SK-N-SH (cell line): ENCODE results near the gene ANKRD11. TPM values are rescaled to one million over a fixed set of nuclear protein-coding genes. Genes with fewer than 3 reads are reported as not detected.

Experiments used
- CTCF ChIA-PET: fragments of 300-600, 350-600 bp; formaldehyde crosslinking; extraction: SDS; loops from one replicate; lab custom pipeline; 2021; lab: Yijun Ruan, JAX
- POLR2A ChIA-PET: fragments of 350-600 bp; sonication (Branson Sonifier 250); formaldehyde crosslinking; extraction: SDS; loops from one replicate; lab custom pipeline; 2020; ENCODE audit warnings: antibody characterized with exemption, inconsistent platforms; lab: Yijun Ruan, JAX
- DNase-seq: peaks from one replicate; pipeline ENCODE4 v3.0.0; 2012
- H2AFZ ChIP-seq: fragments of 200-600 bp; sonication (generic); 2 replicates; pipeline ENCODE4 v1.8.1; 2016; ENCODE audit warnings: antibody characterized with exemption, mild to moderate bottlenecking, low read depth
- H3F3A ChIP-seq: fragments of 200-600 bp; sonication (generic); replicated peaks from 2 replicates; pipeline ENCODE3; 2016; ENCODE audit warnings: antibody characterized with exemption, mild to moderate bottlenecking; ENCODE audit not compliant: insufficient read depth
- H3K27ac ChIP-seq, 2 experiments: fragments of 200-500 bp in 1 of 2; fragments of 200-600 bp in 1 of 2; sonication (Bioruptor generic) in 1 of 2; sonication (generic), shearing (Covaris generic) in 1 of 2; 2 replicates each; pipeline versions ENCODE4 v1.5.1 to v1.6.1; 2014 to 2016; ENCODE audit warnings: low read depth in 2 of 2, inconsistent platforms in 1 of 2, low read length in 1 of 2, mild to moderate bottlenecking in 1 of 2, mixed read lengths in 1 of 2
- H3K27me3 ChIP-seq: fragments of 200-600 bp; sonication (generic), shearing (Covaris generic); 2 replicates; pipeline ENCODE4 v1.6.1; 2016; ENCODE audit warnings: mixed run types; ENCODE audit not compliant: insufficient read depth
- H3K36me3 ChIP-seq, 2 experiments: fragments of 200-500 bp in 1 of 2; fragments of 200-600 bp in 1 of 2; sonication (Bioruptor generic) in 1 of 2; sonication (generic) in 1 of 2; replicated peaks in 1 of 2; 2 replicates each; pipeline versions ENCODE3 to v1.5.1; 2014 to 2016; ENCODE audit warnings: low read length in 1 of 2, mild to moderate bottlenecking in 1 of 2; ENCODE audit not compliant: insufficient read depth in 2 of 2, control insufficient read depth in 1 of 2
- H3K4me1 ChIP-seq, 2 experiments: fragments of 200-500 bp in 1 of 2; fragments of 200-600 bp in 1 of 2; sonication (Bioruptor generic) in 1 of 2; sonication (generic), shearing (Covaris generic) in 1 of 2; 2 replicates each; pipeline versions ENCODE4 v1.5.1 to v1.6.1; 2014 to 2016; ENCODE audit warnings: low read depth in 1 of 2, low read length in 1 of 2, mixed run types in 1 of 2; ENCODE audit not compliant: insufficient read depth in 2 of 2, control insufficient read depth in 1 of 2
- H3K4me2 ChIP-seq: fragments of 200-600 bp; sonication (generic), shearing (Covaris generic); 2 replicates; pipeline ENCODE4 v1.6.1; 2017; ENCODE audit warnings: mixed run types
- H3K4me3 ChIP-seq, 2 experiments: fragments of 200-500 bp in 1 of 2; fragments of 200-600 bp in 1 of 2; sonication (Bioruptor generic) in 1 of 2; sonication (generic), shearing (Covaris generic) in 1 of 2; 2 replicates each; pipeline versions ENCODE4 v1.5.1 to v1.8.1; 2014 to 2016; ENCODE audit warnings: low read depth in 2 of 2, inconsistent platforms in 1 of 2, low read length in 1 of 2, mild to moderate bottlenecking in 1 of 2, mixed read lengths in 1 of 2, moderate library complexity in 1 of 2
- H3K79me2 ChIP-seq: fragments of 200-600 bp; sonication (generic); 2 replicates; pipeline ENCODE4 v1.8.1; 2017; ENCODE audit warnings: mild to moderate bottlenecking; ENCODE audit not compliant: insufficient read depth
- H3K9ac ChIP-seq: fragments of 200-600 bp; sonication (generic); 2 replicates; pipeline ENCODE4 v1.6.1; 2017; ENCODE audit warnings: mixed run types
- H3K9me2 ChIP-seq: fragments of 200-600 bp; sonication (generic); 2 replicates; pipeline ENCODE4 v1.6.1; 2017; ENCODE audit warnings: mixed run types
- H3K9me3 ChIP-seq: fragments of 200-600 bp; sonication (generic); 2 replicates; pipeline ENCODE4 v1.6.1; 2017; ENCODE audit warnings: mixed run types, mild to moderate bottlenecking, moderate library complexity
- H4K20me1 ChIP-seq: fragments of 200-600 bp; sonication (generic); 2 replicates; pipeline ENCODE4 v1.6.1; 2017; ENCODE audit warnings: mild to moderate bottlenecking, mixed run types; ENCODE audit not compliant: insufficient read depth
- CHD2 ChIP-seq: fragments of 150-350 bp; IDR thresholded peaks from 2 replicates; pipeline ENCODE4 v1.6.1; 2018; ENCODE audit warnings: low read length; ENCODE audit not compliant: partially characterized antibody
- EZH2phosphoT487 ChIP-seq: fragments of 200-600 bp; sonication (generic); IDR thresholded peaks from 2 replicates; pipeline ENCODE4 v1.6.1; 2017; ENCODE audit warnings: low read depth, mixed run types, mild to moderate bottlenecking, antibody characterized with exemption, moderate library complexity, borderline replicate concordance
- GATA2 ChIP-seq: sonication (generic); formaldehyde crosslinking; IDR thresholded peaks from 2 replicates; pipeline ENCODE4 v1.5.0; 2020; ENCODE audit warnings: mild to moderate bottlenecking, missing genetic modification reagents
- JUND ChIP-seq: IDR thresholded peaks from 2 replicates; pipeline ENCODE4 v1.4.0; 2012
- MEF2A ChIP-seq: IDR thresholded peaks from 2 replicates; pipeline ENCODE4 v1.4.0; 2012; ENCODE audit warnings: low read depth, borderline replicate concordance
- MXI1 ChIP-seq: IDR thresholded peaks from 2 replicates; pipeline ENCODE4 v1.6.1; 2012; ENCODE audit warnings: mild to moderate bottlenecking, low read depth, low read length, improper control_type of control experiment
- NFIC ChIP-seq: IDR thresholded peaks from 2 replicates; pipeline ENCODE4 v1.4.0; 2012; ENCODE audit warnings: borderline replicate concordance
- NRF1 ChIP-seq: IDR thresholded peaks from 2 replicates; pipeline ENCODE4 v1.6.1; 2012; ENCODE audit warnings: low read depth, mild to moderate bottlenecking, low read length
- PBX3 ChIP-seq: IDR thresholded peaks from 2 replicates; pipeline ENCODE4; 2012
- RAD21 ChIP-seq: IDR thresholded peaks from 2 replicates; pipeline ENCODE4 v1.6.1; 2012; ENCODE audit warnings: mild to moderate bottlenecking, low read length
- RCOR1 ChIP-seq: fragments of 150-350 bp; IDR thresholded peaks from 2 replicates; pipeline ENCODE4 v1.6.1; 2017; ENCODE audit warnings: antibody characterized with exemption, low read length
- RXRA ChIP-seq: IDR thresholded peaks from 2 replicates; pipeline ENCODE4 v1.4.0; 2012; ENCODE audit warnings: low read depth, mild to moderate bottlenecking, borderline replicate concordance
- SMC3 ChIP-seq: IDR thresholded peaks from 2 replicates; pipeline ENCODE4 v1.6.1; 2012; ENCODE audit warnings: low read depth, low read length, improper control_type of control experiment
- TAF1 ChIP-seq: IDR thresholded peaks from 2 replicates; pipeline ENCODE4 v1.6.1; 2012; ENCODE audit warnings: low read depth, mild to moderate bottlenecking, low read length, moderate library complexity, borderline replicate concordance
- TCF12 ChIP-seq: IDR thresholded peaks from 2 replicates; pipeline ENCODE4 v1.4.0; 2012
- TEAD4 ChIP-seq: IDR thresholded peaks from 2 replicates; pipeline ENCODE4 v1.4.0; 2012; ENCODE audit warnings: mild to moderate bottlenecking, borderline replicate concordance; ENCODE audit not compliant: insufficient read depth
- USF1 ChIP-seq: IDR thresholded peaks from 2 replicates; pipeline ENCODE4 v1.4.0; 2012; ENCODE audit warnings: low read depth, borderline replicate concordance
- WGBS: methylation state at CpG from one replicate; pipeline ENCODE4 v1.1.6; 2017; ENCODE audit warnings: low lambda C conversion rate; 5-methylcytosine and 5-hydroxymethylcytosine counted together
- polyA plus RNA-seq, 3 experiments: library from polyadenylated mRNA; depleted of rRNA; stranded (reverse); fragments of >200 nt; gene quantifications; 2 replicates each; pipeline ENCODE4 v1.2.3, GENCODE V29; 2012
- TF ChIP-seq, protein P1 (sequence below): fragments of 150-350 bp; IDR thresholded peaks from 2 replicates; pipeline ENCODE4 v1.6.1; 2017; ENCODE audit warnings: antibody characterized with exemption, low read length, low read depth, borderline replicate concordance
- TF ChIP-seq, protein P2 (sequence below): IDR thresholded peaks from 2 replicates; pipeline ENCODE4 v1.4.0; 2012; ENCODE audit warnings: low read depth, borderline replicate concordance

Gene ANKRD11
- polyA plus RNA-seq, 1 of the 3 experiments (the other 2 are of a cell fraction), result 50.2 TPM

DNA sequence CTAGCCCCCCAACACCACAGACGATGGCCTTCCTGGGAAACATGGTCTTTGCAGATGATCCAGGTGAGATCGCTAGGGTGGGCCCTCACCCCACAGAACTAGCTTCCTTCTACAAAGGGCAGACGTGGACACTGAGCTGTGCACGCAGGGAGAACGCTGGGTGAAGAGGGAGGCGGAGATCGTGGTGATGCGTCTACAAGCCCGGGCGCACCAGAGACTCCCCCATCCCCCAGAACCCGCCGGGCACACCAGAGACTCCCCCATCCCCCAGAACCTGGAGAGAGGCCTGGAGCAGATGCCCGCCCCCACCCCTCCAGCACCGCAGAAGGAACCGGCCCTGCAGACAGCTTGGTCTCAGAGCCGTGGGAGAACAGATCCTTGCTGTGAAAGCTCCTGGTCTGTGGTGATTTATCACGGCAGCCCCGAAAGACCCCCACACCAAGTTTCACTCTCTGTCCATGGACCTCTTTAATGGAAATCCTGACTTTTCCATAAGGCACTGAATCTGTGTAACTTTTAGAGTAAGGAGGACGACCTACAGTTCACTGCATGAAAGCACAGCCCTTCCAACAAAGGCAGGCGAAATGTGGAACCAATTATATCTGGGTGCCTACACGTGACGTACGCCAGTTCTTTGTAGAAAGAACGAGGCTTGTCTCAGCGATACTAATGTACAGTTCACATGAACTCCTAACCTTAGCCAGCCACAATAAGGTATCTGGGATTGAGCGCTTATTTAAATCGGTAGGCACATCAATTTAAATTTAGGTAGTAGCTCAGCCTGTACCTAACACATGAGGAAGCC lies 88.5 kb downstream of the ANKRD11 start (continued):
- TF ChIP-seq USF1 (peak; percentile 81; the same call in 1 of the 2 replicates), RXRA (no peak), TCF12 (peak; percentile 81), CHD2 (no peak), TEAD4 (no peak), GATA2 (CRISPR knock-in tag) (no peak), RCOR1 (0 out of 2 replicates have a peak, but pooled peaks have one; percentile 35), TAF1 (no peak)

- ChIA-PET CTCF (interaction anchor here (1.0 to 2.1 kb wide), 2 partner anchors 9 to 53 kb away, joined by 4 to 6 read pairs; no protein-coding TSS in a partner anchor), POLR2A (no interaction called here)
- Histone ChIP-seq H3K9me3 (no peaks in the 10 kb centered on the region), H3K27ac (peak overlapping the region; percentile 27 to 88; a peak in 3 of 4 replicates), H3K9ac (no peak overlapping the region), H3K36me3 (no peaks in the 10 kb centered on the region), H3K27me3 (no peaks in the 10 kb centered on the region), H3K9me2 (no peaks in the 10 kb centered on the region), H3K4me1 (peaks cover 11 to 51% of the 10 kb centered on the region in 2 experiments), H3K4me3 (no peak overlapping the region), H2AFZ (no peak overlapping the region), H4K20me1 (peaks cover 92% of the 10 kb centered on the region), H3K4me2 (no peak overlapping the region), H3K79me2 (peaks cover 89% of the 10 kb centered on the region), H3F3A (peaks cover 4% of the 10 kb centered on the region)
- no peak for DNase-seq
- no peak for TF ChIP-seq RCOR1
- WGBS, result 94% methylated on average over 12 of the region's 12 CpGs
Observed at GRCh38 chr16:89401205-89401604, 89.2 kb downstream of the ANKRD11 start.

DNA sequence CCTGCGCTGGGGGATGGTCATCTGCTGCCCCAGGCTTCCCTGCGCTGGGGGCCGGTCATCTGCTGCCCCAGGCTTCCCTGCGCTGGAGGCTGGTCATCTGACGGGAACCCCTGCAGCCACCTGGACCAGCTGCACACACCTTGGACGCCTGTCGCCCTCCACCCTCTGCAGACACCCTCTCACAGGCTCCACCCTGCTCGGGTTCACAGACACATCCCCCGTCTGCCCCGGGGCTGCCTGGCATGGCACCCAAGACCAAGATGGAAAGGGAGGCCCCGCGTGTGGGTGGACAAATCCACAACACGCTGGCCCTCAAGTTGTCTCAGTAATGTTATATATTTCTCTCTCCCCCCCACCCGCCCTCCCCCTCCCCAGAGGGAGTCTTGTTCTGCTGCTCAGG lies 89.6 kb downstream of the ANKRD11 start:
- Histone ChIP-seq H3K27me3 (no peaks in the 10 kb centered on the region), H2AFZ (no peak overlapping the region), H3K79me2 (peaks cover 89% of the 10 kb centered on the region), H3K4me1 (peaks cover 13 to 52% of the 10 kb centered on the region in 2 experiments; a peak in 3 of 4 replicates), H3K9me3 (no peaks in the 10 kb centered on the region), H3K27ac (peak overlapping the region in 1 of 2 experiments; percentile 64; a peak in 1 of 4 replicates), H3K4me3 (no peak overlapping the region), H3K9ac (no peak overlapping the region), H3F3A (peaks cover 8% of the 10 kb centered on the region), H3K9me2 (no peaks in the 10 kb centered on the region), H3K36me3 (no peaks in the 10 kb centered on the region), H3K4me2 (no peak overlapping the region), H4K20me1 (peaks cover 92% of the 10 kb centered on the region)
- DNase-seq, result peak; percentile 53
- ChIA-PET POLR2A (no interaction called here), CTCF (interaction anchor here (2.1 kb wide), 1 partner anchor 10 kb away, joined by 6 read pairs; no protein-coding TSS in a partner anchor)
- 83% methylated on average over 13 of the region's 14 CpGs for WGBS
- TF ChIP-seq NFIC, result no peak
- no peak for TF ChIP-seq MXI1
- no peak for TF ChIP-seq CHD2
- TF ChIP-seq TEAD4, result no peak
- no peak for TF ChIP-seq SMC3
- TF ChIP-seq, protein P1, sequence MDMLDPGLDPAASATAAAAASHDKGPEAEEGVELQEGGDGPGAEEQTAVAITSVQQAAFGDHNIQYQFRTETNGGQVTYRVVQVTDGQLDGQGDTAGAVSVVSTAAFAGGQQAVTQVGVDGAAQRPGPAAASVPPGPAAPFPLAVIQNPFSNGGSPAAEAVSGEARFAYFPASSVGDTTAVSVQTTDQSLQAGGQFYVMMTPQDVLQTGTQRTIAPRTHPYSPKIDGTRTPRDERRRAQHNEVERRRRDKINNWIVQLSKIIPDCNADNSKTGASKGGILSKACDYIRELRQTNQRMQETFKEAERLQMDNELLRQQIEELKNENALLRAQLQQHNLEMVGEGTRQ, result no peak
- TF ChIP-seq EZH2phosphoT487, result no peak
- TF ChIP-seq NRF1, result no peak
- TF ChIP-seq PBX3, result no peak
- TF ChIP-seq, protein P2, sequence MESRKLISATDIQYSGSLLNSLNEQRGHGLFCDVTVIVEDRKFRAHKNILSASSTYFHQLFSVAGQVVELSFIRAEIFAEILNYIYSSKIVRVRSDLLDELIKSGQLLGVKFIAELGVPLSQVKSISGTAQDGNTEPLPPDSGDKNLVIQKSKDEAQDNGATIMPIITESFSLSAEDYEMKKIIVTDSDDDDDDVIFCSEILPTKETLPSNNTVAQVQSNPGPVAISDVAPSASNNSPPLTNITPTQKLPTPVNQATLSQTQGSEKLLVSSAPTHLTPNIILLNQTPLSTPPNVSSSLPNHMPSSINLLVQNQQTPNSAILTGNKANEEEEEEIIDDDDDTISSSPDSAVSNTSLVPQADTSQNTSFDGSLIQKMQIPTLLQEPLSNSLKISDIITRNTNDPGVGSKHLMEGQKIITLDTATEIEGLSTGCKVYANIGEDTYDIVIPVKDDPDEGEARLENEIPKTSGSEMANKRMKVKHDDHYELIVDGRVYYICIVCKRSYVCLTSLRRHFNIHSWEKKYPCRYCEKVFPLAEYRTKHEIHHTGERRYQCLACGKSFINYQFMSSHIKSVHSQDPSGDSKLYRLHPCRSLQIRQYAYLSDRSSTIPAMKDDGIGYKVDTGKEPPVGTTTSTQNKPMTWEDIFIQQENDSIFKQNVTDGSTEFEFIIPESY, result no peak
- TF ChIP-seq RAD21, result no peak
- TF ChIP-seq TAF1, result no peak
- no peak for TF ChIP-seq MEF2A
- no peak for TF ChIP-seq JUND
